Astrocyte of the spinal cord (primary cell): Measurements from ENCODE around the gene GRIA2.
A peak's percentile ranks its signal among the peaks of the same experiment; 100 is the strongest.

Source experiments
- DNase-seq: peaks from one replicate; pipeline ENCODE4 v3.0.0; 2011; ENCODE audit warnings: low read depth, low spot score
- H3K4me3 ChIP-seq: 2 replicates; pipeline ENCODE4 v1.5.1; 2011; ENCODE audit warnings: low read depth, mild to moderate bottlenecking, low read length, moderate library complexity
- CTCF ChIP-seq: IDR thresholded peaks from 2 replicates; pipeline ENCODE4 v1.5.1; 2012; ENCODE audit warnings: low read depth, mild to moderate bottlenecking, low read length, inconsistent platforms
- in situ Hi-C: cut with HindIII; loops from 2 replicates; pipeline ENCODE4 v1.10.0; 2017; ENCODE audit warnings: low sequenced_read_pairs

GRIA2 gene

GRCh38 chr4:157389741-157390140 is 169.2 kb downstream of the GRIA2 start:
- H3K4me3 ChIP-seq, result no peak overlapping the region
- in situ Hi-C loops, result no loop called here
- peak; percentile 5 for DNase-seq
- no peak for TF ChIP-seq CTCF

GRCh38 chr4:157405070-157405469 is 184.5 kb downstream of the GRIA2 start:
- H3K4me3 ChIP-seq, result no peak overlapping the region
- DNase-seq, result no peak
- no peak for TF ChIP-seq CTCF
- in situ Hi-C loops, result no loop called here
